ENCODE data around the gene HEPACAM. TPM values are rescaled to one million over a fixed set of nuclear protein-coding genes. Genes with fewer than 3 reads are reported as not detected.

HEPACAM gene
- total and polyA plus RNA-seq, 3 donors from 2014 or later, result 0.24 to 0.75 (median 0.25) TPM

Other genes starting within 250 kb of the HEPACAM start
- 1 to 10 TPM; 3.0 to 5.5 TPM for gene NRGN, start 196.1 kb downstream of the HEPACAM start, total RNA-seq
- gene NRGN, start 196.1 kb downstream of the HEPACAM start, polyA plus RNA-seq (ENCODE audit: insufficient read depth, low read depth, low replicate concordance), result 10.4 TPM
- 1 to 10 TPM in 1 of 2 donors, under 1 TPM in 1; 0.74 to 1.3 TPM for gene VSIG2, start 183.8 kb downstream of the HEPACAM start, total RNA-seq
- 4.4 TPM for gene VSIG2, start 183.8 kb downstream of the HEPACAM start, polyA plus RNA-seq (ENCODE audit: insufficient read depth, low read depth, low replicate concordance)
- 10 to 100 TPM in 1 of 2 donors, 1 to 10 TPM in 1; 6.0 to 10.6 TPM for gene ESAM, start 173.8 kb downstream of the HEPACAM start, total RNA-seq
- gene ESAM, start 173.8 kb downstream of the HEPACAM start, polyA plus RNA-seq (ENCODE audit: insufficient read depth, low read depth, low replicate concordance), result 15.8 TPM
- gene MSANTD2, start 135.6 kb downstream of the HEPACAM start, total RNA-seq, result 10 to 100 TPM; 11.3 to 19.1 TPM
- gene MSANTD2, start 135.6 kb downstream of the HEPACAM start, polyA plus RNA-seq (ENCODE audit: insufficient read depth, low read depth, low replicate concordance), result 7.4 TPM
- 10 to 100 TPM; 11.8 to 31.6 TPM for gene ROBO3, start 70.6 kb downstream of the HEPACAM start, total RNA-seq
- gene ROBO3, start 70.6 kb downstream of the HEPACAM start, polyA plus RNA-seq (ENCODE audit: insufficient read depth, low read depth, low replicate concordance), result 12.9 TPM
- gene ROBO4, start 38.2 kb downstream of the HEPACAM start, total RNA-seq, result 1 to 10 TPM; 5.7 to 8.4 TPM
- gene ROBO4, start 38.2 kb downstream of the HEPACAM start, polyA plus RNA-seq (ENCODE audit: insufficient read depth, low read depth, low replicate concordance), result 7.0 TPM
- not detected for gene HEPN1, start 16.8 kb downstream of the HEPACAM start, total RNA-seq
- not detected for gene HEPN1, start 16.8 kb downstream of the HEPACAM start, polyA plus RNA-seq (ENCODE audit: insufficient read depth, low read depth, low replicate concordance)
- 10 to 100 TPM; 14.9 to 15.1 TPM for gene CCDC15, start 18.2 kb upstream of the HEPACAM start, total RNA-seq
- gene CCDC15, start 18.2 kb upstream of the HEPACAM start, polyA plus RNA-seq (ENCODE audit: insufficient read depth, low read depth, low replicate concordance), result 8.0 TPM
- 1 to 10 TPM; 3.0 to 7.6 TPM for gene SLC37A2, start 127.3 kb upstream of the HEPACAM start, total RNA-seq
- gene SLC37A2, start 127.3 kb upstream of the HEPACAM start, polyA plus RNA-seq (ENCODE audit: insufficient read depth, low read depth, low replicate concordance), result 6.2 TPM
- gene TMEM218, start 175.6 kb upstream of the HEPACAM start, total RNA-seq, result 10 to 100 TPM; 15.1 to 17.2 TPM
- gene TMEM218, start 175.6 kb upstream of the HEPACAM start, polyA plus RNA-seq (ENCODE audit: insufficient read depth, low read depth, low replicate concordance), result 17.7 TPM
- 1 to 10 TPM; 5.5 to 7.3 TPM for gene PKNOX2, start 228.7 kb upstream of the HEPACAM start, total RNA-seq
- 10.4 TPM for gene PKNOX2, start 228.7 kb upstream of the HEPACAM start, polyA plus RNA-seq (ENCODE audit: insufficient read depth, low read depth, low replicate concordance)